GM18868 (cell line): ENCODE results near the gene MS4A10.

Source experiments
- ATAC-seq: cut with Tn5 transposase; IDR thresholded peaks from one replicate; pipeline ENCODE4 v1.9.1; 2021; ENCODE audit warnings: mild to moderate bottlenecking, moderate library complexity; ENCODE audit not compliant: unreplicated experiment

MS4A10 gene

DNA sequence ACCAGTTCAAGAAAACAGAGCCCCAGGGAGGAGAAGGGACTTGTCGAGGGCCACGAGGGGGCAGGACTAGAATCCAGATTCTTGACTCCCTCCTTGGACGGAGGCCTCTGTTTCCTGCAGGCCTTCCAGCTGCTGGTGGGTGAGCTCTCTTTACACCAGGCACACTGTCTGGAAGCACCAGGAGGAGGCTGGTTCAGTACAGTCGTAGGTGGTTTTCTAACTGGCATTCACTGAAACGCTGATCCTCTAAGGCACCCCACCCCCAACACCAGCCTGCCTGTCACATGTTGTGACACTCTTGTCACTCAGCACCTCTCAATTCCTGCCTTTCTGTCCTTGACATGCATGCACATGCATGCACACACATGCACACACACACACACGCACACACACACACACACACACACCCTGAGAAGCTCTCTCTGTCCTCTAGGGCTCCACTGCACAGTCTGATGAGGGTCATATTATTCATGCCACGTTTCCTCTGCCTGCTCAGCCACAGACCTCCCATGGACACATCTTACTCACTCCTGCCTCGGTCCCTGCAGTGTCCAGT lies 751 bp downstream of the MS4A10 start:
- no peak for ATAC-seq

GRCh38 chr11:60786811-60787567 lies 1.9 kb downstream of the MS4A10 start:
- no peak for ATAC-seq

GRCh38 chr11:60788401-60789125 lies 3.4 kb downstream of the MS4A10 start:
- no peak for ATAC-seq

DNA sequence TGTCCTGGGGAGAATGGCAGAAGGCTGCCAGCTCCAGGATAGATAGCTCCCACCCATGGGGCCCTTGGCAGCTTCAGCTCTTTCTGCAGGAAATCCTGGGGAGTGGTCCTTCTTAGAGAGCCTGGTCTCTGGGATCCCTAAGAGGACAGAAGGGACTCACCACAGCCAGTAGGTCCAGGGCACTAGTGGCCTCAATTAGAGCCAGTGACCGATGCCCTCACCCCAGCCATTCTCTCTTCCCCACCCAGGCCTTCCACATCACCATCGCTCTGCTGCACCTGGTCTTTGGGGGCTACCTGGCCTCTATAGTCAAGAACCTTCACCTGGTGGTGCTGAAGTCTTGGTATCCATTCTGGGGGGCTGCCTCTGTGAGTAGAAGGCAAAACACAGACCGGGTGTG lies 5.6 kb downstream of the MS4A10 start:
- ATAC-seq: no peak

- no peak for ATAC-seq
Measured at GRCh38 chr11:60791153-60791933, 6.2 kb downstream of the MS4A10 start.

DNA sequence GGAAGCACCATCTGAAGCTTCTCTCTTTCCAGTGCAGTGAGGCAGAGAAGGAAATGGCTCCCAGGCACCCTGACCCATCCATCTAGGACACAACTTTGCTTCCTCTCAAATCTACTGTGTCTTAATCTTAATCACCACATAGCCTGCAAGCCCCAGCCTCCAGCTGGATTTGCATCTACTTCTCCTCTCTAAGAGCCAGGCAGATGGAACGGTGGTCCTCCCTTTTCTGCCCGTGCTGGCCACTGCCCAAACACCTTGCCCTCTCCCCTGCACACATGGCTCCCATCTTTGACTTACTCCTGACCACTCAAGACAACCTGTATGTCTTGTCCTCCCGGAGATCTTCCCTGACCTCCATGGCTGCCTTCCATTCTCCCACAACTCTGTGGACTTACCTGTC lies 7.4 kb downstream of the MS4A10 start:
- no peak for ATAC-seq

DNA sequence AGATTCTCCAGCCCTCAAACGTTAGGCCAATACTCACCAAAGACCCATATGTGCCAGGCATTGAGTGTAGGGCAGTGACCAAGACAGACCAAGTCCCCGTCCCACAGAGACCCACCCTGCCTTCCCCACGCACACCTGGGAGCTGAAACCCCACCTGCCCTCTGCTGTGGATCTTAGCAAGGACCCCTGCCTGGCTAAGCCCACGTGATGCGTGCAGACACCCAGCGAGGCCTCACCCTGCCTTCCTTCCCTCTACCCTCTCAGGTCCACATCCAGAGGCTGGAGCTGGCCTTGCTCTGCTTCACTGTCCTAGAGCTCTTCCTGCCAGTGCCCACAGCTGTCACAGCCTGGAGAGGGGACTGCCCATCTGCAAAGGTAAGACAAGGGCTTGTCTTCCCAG lies 10.2 kb downstream of the MS4A10 start:
- ATAC-seq: no peak

- ATAC-seq: no peak
Measured at GRCh38 chr11:60797846-60798630, 12.9 kb downstream of the MS4A10 start.

DNA sequence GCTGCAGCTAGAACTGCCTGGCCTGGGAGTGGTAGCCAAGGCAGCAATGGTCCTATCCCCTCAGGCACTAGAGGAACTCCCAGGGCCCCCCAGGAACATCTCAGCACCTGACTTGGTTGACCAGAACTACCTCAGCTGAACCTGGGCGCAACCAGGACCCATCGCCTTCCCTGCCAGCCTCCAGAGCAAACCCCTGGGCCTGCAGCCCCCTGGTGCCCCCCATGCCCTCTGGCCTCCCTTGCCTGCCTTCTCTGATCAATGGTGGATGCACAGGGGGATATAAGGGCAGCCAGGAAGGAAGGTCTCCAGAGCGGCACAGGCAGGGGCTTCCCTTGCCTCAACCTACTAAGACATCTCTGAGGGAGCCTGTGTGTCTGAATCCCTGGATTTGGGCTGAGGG lies 13.5 kb downstream of the MS4A10 start:
- no peak for ATAC-seq

- no peak for ATAC-seq
Measured at GRCh38 chr11:60801194-60801593, 16.1 kb downstream of the MS4A10 start.

DNA sequence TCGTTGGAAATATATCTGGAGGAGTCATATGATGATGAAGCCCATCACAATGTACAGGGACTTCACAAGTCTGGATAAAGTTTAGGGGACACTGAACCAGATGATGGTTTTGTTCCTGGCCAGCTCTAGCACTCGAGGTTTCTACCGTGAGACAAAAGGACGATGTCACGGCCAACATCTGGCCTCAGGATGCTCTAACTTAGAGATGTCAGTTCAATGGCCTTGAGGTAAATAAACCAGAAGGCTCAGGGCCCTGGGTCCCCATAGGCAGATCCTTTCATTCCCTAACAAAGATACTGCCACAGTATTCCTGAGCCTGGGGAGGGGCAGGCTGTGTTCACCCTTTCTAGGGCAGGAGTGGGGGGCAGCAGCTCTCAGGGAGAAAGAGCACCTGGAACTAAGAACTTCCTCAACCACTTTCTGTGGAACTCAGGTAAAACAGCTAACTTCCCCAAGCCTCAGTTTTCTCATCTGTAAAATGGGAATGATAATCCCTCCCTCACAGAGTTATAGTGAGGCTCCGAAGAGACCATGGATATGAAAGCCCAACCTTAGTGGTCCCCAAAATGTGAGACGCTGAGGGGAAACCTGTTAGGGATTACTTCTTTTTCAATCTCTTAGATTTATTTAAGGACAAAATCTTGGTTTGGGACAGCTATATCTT lies 18.3 kb downstream of the MS4A10 start:
- no peak for ATAC-seq

GRCh38 chr11:60809249-60809648 lies 24.1 kb downstream of the MS4A10 start:
- no peak for ATAC-seq

DNA sequence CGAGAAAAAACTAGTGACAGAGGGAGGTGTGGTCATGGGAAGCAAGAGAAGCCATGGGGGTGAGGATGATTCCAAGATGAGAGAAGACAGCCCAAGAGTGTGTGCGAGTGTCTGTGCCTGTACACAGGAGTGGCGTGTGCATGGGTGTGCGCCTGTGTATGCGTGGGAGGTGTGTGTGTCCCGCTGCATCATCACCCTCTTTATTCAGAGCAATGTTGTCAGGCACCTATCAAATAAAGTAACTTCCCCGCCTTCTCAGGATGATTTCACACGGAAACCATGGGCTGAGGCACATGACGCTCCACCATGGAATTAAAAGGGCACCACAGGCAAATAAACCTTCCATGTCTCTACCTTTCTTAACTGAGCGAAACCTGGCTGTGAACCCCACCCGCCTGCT lies 24.6 kb downstream of the MS4A10 start:
- ATAC-seq: no peak

DNA sequence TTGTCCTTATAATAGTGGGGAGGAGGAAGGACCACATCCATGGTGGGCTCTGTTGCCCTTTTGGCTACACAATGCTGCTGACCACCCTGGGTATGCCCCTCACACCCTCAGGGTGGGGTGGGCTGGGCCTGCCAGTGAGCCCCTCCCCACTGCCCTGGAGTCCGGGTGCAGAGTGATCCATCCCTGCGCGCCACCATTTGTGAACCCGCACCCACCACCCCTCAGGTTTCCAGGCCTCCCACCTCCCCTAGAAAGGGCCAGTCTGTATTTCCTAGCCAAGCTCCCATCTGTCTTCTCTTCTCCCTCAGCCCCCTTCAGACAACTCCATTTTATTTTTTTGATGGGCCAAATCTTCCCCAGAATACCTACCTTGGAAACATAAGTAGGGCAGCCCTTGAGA lies 25.0 kb downstream of the MS4A10 start:
- no peak for ATAC-seq

- ATAC-seq: no peak
Measured at GRCh38 chr11:60810569-60810968, 25.4 kb downstream of the MS4A10 start.

DNA sequence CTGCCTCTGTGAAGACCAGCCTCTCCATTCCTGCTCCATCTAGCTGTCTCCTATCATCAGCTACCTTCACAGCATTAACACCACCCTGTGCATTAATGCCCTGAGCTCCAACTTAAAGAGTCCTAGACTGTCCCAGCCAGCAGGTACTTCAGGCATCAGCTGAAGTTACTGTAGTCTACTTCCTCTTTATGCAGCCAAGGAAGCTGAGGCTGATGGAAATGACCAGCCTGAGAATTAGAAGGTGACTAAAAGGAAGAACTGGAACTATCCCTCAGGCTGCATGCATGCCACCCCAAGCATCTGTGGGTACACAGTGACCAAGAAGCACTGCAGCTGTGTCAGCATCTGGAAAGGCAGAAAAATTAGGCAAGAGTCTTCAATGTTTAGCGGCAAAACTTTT lies 28.2 kb downstream of the MS4A10 start:
- no peak for ATAC-seq

GRCh38 chr11:60814112-60814511 lies 29.0 kb downstream of the MS4A10 start:
- ATAC-seq: no peak

DNA sequence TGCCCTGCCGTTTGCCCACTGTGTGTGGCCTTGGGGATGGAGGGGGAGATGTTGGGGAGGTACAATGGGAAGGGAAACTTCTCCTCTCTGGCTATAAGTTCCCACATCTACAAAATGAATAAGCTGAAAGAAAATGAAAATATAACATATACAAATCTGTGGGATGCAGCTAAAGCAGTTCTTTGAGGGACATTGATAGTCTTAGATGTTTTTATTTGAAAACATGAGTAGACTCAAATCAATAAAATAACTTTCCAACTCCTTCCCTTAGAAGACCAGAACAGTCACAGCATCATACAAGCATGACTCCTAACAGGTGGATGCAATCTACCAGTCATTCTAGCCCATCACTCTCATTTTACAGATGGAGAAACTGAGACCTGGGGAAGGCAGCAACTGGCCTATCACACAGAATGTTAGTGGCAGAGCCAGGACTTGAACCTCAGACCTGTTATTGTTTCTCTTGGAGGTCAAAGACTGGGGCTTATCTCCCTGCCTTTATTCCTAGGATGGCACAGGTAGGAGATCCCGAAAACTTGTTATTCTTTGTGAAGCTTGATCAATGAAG lies 31.5 kb downstream of the MS4A10 start:
- no peak for ATAC-seq

DNA sequence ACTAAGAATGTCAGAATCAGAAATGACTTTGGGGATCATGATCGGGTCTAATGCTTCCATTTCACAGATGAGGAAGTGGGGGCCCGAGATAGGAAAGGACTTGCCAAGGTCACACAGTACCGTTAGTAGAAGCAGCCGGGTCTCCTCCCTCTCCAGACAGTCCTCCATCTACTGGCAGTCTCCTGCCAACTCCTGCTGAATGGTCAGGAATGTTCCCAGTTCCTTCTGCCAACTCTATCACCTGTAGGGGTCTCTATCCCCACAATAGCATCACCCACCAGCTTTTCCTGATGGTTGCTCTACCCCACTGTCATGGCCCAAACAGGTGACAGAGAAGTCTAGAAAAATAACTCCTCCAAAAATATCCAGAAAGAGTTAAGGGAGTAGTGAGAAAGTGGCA lies 32.9 kb downstream of the MS4A10 start:
- no peak for ATAC-seq
